ENCODE results near the gene CMTM8.

- TF ChIP-seq POLR2A (IDR thresholded peaks at IDR 0.05; ENCODE audit: extremely low read depth, insufficient read length) (no peak), CTCF (IDR thresholded peaks at IDR 0.05; ENCODE audit: low read depth, low read length) (no peak), MYC (IDR thresholded peaks at IDR 0.05; ENCODE audit: low read depth, low read length) (no peak), MAX (IDR thresholded peaks at IDR 0.05; ENCODE audit: low read depth, low read length) (no peak)
These were observed 72.7 kb downstream of the CMTM8 start for GRCh38 chr3:32310918-32311839.

All from NB4 (cell line).